ENCODE results near the gene PANX2.

The PANX2 gene, protein sequence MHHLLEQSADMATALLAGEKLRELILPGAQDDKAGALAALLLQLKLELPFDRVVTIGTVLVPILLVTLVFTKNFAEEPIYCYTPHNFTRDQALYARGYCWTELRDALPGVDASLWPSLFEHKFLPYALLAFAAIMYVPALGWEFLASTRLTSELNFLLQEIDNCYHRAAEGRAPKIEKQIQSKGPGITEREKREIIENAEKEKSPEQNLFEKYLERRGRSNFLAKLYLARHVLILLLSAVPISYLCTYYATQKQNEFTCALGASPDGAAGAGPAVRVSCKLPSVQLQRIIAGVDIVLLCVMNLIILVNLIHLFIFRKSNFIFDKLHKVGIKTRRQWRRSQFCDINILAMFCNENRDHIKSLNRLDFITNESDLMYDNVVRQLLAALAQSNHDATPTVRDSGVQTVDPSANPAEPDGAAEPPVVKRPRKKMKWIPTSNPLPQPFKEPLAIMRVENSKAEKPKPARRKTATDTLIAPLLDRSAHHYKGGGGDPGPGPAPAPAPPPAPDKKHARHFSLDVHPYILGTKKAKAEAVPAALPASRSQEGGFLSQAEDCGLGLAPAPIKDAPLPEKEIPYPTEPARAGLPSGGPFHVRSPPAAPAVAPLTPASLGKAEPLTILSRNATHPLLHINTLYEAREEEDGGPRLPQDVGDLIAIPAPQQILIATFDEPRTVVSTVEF

DNA sequence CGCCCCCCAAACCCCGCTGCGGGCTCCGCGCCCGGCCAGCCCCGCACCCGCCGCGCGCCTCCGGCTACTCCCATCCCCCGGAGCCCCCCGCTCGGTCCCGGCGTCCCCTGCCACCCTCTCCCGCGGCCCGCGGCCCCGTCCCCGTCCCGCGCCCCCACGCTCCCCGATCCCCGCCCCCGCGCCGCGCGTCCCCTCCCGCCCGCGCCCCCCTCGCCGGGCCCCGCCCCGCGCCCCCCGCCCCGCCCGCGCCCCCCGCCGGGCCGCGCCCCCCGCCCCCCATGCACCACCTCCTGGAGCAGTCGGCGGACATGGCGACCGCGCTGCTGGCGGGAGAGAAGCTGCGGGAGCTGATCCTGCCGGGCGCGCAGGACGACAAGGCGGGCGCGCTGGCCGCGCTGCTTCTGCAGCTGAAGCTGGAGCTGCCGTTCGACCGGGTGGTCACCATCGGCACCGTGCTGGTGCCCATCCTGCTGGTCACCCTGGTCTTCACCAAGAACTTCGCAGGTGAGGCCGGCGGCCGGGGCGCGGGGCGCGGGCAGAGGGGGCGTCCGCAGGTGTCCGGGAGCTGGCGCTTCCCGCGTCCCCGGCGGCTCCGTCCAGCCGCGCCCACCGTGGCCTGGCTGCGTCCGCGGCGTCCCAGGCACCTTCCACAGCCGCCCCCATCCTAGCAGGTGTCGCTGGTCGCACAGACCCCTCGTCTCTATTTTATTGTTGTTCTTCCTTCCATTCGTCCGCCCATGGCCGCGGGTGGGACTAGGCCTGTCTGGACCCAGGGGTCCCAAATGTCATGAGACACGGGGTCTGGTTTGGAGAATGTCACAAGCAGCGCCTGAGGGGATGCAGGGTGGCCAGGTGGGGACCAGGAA is at the start of gene PANX2:
TSS of gene PANX2 (plus strand) at position 279 of the 866 bp plus-strand sequence. CDS start at position 279, 0 bp downstream.
- DNase-seq (ENCODE audit: low read depth): no peak
- no peak for TF ChIP-seq CTCF (IDR thresholded peaks at IDR 0.05; ENCODE audit: low read depth, low read length, missing control alignments)
- H3K4me3 ChIP-seq (ENCODE audit: low read depth, low read length): peak within 1 kb of the TSS; percentile 24; the same call in 1 of the 2 replicates

GRCh38 chr22:50121202-50121740 is 49.3 kb upstream of the PANX2 start:
- TF ChIP-seq CTCF (IDR thresholded peaks at IDR 0.05; ENCODE audit: low read depth, low read length, missing control alignments): no peak
- H3K4me3 ChIP-seq (ENCODE audit: low read depth, low read length): no peak overlapping the region
- DNase-seq (ENCODE audit: low read depth): no peak

GRCh38 chr22:50123119-50123518 is 47.4 kb upstream of the PANX2 start:
- TF ChIP-seq CTCF (IDR thresholded peaks at IDR 0.05; ENCODE audit: low read depth, low read length, missing control alignments): no peak
- DNase-seq (ENCODE audit: low read depth): no peak
- no peak overlapping the region for H3K4me3 ChIP-seq (ENCODE audit: low read depth, low read length)

DNA sequence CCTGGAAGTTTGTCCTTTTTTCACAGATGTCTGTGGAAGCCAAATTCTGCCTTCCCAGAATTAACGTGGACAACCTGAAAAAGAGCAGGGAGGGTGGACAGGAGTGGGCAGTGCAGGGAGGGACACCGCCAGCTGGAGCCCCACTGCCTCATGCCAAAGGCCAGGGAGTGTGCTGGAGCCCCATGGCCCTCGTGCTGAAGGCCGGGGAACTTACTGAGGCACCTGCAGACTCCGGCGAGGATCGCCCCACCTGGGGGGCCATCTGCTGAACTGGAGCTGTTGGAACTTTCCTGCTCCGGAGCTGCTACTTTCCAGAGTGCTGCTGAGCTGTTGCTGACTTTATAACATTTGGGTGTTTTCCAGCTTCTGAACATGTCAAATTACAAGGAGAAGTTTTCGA is 45.5 kb upstream of the PANX2 start:
- no peak for TF ChIP-seq CTCF (IDR thresholded peaks at IDR 0.05; ENCODE audit: low read depth, low read length, missing control alignments)
- no peak overlapping the region for H3K4me3 ChIP-seq (ENCODE audit: low read depth, low read length)
- DNase-seq (ENCODE audit: low read depth): no peak

DNA sequence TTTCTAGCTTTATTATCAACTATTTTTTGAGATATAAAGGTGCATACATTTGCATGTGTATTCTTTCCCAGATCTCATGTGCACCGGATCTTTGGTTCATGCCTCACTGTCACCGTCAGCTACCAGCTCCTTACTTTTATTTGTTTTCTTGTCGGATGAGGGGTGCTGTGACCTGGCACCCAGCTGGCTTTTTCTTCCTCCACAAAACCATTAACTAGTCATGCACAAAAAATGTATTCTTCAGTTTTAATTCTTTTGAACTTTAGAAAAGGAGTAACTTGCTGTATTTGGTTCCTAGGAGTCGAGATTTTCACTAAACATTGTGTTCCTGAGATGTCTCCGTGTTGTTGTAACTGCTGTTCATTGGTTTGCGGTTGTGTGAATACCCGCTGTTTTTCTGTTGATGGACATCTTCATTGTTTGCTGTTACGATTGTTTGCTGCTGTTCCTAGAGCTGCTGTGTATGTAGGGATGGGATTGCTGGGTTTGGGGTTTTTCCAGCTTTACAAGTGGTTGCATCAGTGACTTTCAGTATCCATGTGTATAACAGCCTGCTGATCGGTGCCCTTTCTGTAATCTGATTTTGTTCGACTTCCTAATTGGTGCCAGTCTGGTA is 41.3 kb upstream of the PANX2 start:
- no peak overlapping the region for H3K4me3 ChIP-seq (ENCODE audit: low read depth, low read length)
- DNase-seq (ENCODE audit: low read depth): no peak
- TF ChIP-seq CTCF (IDR thresholded peaks at IDR 0.05; ENCODE audit: low read depth, low read length, missing control alignments): no peak

- no peak for TF ChIP-seq CTCF (IDR thresholded peaks at IDR 0.05; ENCODE audit: low read depth, low read length, missing control alignments)
- no peak overlapping the region for H3K4me3 ChIP-seq (ENCODE audit: low read depth, low read length)
- no peak for DNase-seq (ENCODE audit: low read depth)
Measured at GRCh38 chr22:50131894-50132293, 38.6 kb upstream of the PANX2 start.

All from GM12864 (cell line).